HUDEP-2 (cell line): ENCODE data around the gene CD274.
"Not testable (repeated sequence)": the region's sequence is repeated elsewhere in the genome, so short reads cannot be mapped to it uniquely, and the experiment has no call there.

Experiments
- DNase-seq, 76 experiments: peaks; one replicate each; lab custom pipeline; 2025; ENCODE audit not compliant: unreplicated experiment in 76 of 76; lab: John Stamatoyannopoulos, UW

Gene CD274

GRCh38 chr9:5450359-5451091, at the start of gene CD274:
CD274 (plus strand) TSS chr9:5450542; CDS start chr9:5456114, 5,572 bp downstream.
- peak in 75 of 76 experiments; percentile 29 to 90 (median 75) for DNase-seq

DNA sequence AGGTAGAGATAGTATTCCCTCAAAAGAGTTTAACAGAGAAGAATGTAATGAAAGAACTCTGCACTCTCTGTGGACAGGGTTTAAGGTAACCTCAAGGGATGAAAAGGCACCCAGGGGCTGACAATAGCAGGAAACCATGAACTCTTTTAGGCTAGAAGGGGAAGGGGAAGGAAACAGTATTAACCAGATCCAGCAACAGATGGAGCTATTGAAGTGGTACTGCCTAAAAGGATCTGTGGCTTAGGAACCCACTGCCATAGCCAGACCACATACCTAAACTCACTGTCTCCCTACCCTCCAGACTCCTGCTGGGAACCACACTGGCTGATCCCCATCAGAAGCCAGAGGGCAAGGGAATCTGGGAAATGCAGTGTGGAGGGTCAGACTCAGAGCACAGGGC, 48.1 kb upstream of the CD274 start:
- DNase-seq = no peak

DNA sequence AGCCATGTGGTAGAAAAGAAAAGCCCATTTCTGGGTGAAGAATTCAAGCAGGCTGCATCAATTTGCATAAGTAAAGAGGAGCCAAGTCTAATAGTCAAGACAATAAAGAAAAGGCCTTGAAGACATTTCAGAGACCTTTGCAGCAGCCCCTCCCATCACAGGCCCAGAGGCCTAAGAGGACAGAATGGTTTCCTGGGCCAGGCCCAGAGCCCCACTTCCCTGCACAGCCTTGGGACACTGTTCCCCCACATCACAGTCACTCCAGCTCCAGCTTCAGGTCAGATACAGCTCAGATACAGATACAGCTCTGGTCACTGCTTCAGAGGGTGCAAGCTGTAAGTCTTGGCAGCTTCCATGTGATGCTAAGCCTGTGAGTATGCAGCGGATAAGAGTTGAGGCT, 41.7 kb upstream of the CD274 start:
- no peak for DNase-seq

DNA sequence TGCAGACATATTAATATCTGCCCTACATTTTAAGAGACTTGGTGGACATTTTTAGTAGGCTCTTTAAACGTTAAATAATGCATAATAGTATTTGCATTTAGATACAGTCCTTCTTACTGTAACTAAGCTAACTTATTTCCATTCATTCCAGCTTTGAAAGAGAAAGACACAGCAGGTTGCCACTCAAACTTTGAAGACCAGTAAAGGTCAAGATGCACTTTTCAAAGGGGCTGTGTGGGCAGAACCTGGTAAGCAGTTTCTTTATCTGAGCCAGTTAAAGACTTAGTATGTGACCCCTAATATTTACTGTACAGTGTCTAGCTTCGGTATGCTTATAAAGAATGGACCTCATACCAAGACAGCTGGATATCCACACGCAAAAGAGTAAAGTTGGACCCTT, 33.4 kb upstream of the CD274 start:
- DNase-seq = no peak

DNA sequence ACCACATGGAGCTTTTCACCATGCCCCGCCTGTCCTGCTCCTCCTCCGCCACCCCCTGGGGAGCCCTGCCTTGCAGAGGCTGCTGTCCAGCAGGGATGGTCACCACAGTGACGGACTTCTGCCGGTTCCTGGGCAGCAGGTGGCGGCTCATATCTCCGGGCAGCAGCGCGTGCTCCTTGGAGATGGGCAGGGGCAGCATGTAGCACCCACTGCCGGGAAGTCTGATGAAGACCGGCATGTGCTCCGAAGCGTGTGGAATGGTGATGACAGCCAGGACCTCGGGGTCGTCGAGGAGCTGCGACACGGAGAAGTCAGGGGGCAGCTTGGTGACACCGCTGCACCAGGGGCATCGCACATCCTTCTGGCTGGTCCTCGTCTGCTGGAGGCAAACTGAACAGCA, 31.9 kb upstream of the CD274 start:
- no peak for DNase-seq

- DNase-seq = no peak
Observed at GRCh38 chr9:5419987-5420386, 30.4 kb upstream of the CD274 start.

- no peak for DNase-seq
Observed at GRCh38 chr9:5421163-5421562, 29.2 kb upstream of the CD274 start.

DNA sequence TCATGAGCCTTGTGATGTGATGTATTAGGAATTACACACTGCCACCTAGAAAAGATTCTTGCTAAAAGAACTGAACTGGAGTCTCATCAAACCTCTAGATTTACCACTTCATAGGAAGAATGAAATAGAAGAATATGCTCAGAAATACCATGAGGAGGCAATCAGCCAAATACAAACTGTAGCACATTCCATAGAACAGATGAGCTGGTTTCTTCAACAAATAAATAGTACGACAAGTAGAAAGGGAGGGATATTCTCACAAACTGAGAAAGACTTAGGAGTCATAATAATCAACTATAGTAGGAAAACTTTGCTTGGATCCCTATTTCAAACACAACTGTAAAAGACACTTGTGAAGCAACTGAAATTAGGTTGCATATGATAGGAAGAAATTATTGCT, 28.1 kb upstream of the CD274 start:
- DNase-seq = no peak

DNA sequence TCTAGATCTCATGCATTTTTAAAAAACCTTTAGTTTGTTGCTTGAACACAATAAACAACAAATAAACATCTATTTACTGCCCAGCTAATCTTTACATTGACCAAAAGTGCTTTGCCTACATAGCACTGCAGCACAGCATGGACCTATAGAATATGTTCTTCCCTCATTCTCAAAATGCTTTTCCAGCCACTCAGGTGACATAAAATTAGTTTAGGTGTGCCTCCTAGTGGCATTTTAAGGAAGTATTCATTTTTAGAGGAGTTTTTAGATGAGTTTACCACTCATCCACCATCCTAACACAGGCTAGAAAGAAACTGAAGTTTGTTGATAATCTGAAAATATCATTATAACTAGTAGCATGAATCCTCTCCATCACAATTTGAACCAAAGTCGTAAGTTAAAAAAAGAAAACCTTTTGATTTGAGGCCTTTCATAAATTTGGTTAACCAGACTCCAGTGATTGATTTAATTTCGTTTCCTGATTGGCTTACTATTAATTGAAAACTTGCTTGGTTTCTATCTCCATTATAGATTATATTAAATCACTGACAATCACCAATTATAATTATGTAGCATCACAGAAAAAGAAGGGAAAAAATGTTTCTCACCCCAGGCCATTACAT, 25.2 kb upstream of the CD274 start:
- DNase-seq = peak in 23 of 76 experiments; percentile 1 to 52 (median 20)

DNA sequence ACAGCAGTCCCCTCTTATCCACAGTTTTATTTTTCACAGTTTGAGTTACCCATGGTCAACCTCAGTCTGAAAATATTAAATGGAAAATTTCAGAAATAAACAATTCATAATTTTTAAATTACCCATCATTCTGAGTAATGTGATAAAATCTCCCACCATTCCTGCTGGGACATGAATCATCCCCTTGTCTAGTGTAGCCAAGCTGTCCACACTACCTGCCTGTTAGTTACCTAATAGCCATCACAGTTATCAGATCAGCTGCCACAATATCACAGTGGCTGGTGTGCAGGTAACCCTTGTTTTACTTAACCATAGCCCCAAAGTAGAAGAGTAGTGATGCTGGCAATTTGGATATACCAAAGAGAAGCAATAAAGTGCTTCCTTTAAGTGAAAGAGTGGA, 23.3 kb upstream of the CD274 start:
- DNase-seq = no peak

DNA sequence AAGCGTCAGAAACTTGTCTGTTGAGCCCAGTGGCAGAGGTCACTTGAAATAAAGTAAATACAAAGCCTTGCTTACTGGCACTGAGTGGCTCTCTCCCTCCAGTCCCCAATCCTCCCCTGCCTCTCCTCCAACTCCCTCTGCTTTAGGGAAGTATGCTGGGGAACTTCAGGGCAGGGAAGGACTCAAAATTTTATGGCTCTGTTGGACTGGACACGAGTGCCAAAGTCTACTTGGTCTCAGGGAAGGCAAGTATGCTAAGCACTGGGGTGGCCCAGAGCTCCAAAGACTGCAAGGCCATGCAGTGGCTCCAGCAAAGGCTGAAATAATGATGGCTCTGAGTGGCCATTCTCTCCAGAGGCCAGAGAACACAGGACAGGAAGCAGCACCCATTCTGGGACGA, 22.2 kb upstream of the CD274 start:
- no peak for DNase-seq

GRCh38 chr9:5428794-5429528, 21.4 kb upstream of the CD274 start:
- no peak for DNase-seq

DNA sequence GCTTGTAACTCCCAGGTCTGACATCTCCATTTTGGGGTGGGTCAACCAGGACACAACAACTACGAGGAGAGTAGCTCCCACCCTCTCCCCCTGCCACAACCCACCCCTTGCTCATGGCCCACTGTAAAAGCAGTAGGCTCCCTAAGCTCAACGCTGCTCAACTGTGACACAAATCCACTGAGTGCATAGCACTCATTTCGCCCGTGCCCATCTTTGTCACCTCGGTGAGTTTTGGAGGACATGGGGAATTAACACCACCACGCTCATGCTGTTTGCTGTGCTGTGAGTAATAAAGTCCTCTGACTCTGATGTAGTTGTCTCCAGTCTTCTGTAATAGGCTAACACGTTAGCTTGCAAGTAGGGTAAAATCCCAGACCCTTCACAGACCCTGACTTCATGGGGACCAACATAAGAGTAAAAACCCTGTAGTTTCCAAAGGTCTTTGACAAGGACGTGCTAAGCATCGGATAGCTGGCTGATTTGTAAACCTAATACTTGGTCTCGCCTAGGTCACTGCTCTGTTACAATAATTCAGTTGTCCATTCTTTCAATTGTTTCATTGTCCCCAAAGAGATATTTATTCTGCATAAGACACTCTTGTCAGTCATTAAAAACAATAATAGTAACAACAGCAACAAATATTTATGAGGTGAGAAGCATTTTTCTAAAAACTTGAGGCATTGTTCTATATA, 20.3 kb upstream of the CD274 start:
- no peak for DNase-seq

GRCh38 chr9:5430912-5431311, 19.4 kb upstream of the CD274 start:
- DNase-seq = no peak

- not testable (repeated sequence) for DNase-seq
Observed at GRCh38 chr9:5432890-5433289, 17.5 kb upstream of the CD274 start.

DNA sequence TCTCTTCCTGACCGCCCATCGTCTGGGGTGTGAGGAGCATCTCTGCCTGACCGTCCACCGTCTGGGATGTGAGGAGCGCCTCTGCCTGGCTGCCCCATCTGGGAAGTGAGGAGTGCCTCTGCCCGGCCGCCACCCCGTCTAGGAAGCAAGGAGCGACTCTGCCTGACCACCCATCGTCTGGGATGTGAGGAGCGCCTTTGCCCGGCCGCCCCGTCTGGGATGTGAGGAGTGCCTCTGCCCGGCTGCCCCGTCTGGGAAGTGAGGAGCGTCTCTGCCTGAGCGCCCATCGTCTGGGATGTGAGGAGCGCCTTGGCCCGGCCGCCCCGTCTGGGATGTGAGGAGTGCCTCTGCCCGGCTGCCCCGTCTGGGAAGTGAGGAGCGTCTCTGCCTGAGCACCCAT, 17.0 kb upstream of the CD274 start:
- DNase-seq = not testable (repeated sequence)

GRCh38 chr9:5433841-5434810, 16.2 kb upstream of the CD274 start:
- not testable (repeated sequence) for DNase-seq

GRCh38 chr9:5435912-5436311, 14.4 kb upstream of the CD274 start:
- DNase-seq = peak in 39 of 76 experiments; percentile 9 to 77 (median 28)

DNA sequence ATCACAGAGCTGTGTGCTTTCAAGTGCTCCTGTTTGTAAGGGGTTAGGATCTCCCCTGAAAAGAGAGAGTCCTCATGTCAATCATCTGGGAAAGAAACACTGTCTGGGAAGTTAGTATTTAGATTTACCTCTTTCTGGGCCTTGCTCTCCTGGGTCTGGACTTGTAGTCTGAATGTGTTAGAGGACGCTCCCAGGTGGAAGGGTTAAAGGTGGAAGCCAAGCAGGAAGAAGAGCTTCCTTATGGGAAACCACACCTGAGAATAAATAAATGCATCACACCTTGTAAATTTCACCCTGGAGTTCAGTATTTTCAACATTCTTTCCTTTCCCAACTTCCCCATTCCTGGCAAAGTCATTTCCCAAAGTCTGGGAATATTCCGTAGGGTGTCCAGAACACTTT, 13.9 kb upstream of the CD274 start:
- no peak for DNase-seq
